DMS114 treated with DMSO at 0.1 percent for 48 hours (cell line): Measurements from ENCODE around the gene CASP8AP2.
"Not testable (repeated sequence)": the region's sequence is repeated elsewhere in the genome, so short reads cannot be mapped to it uniquely, and the experiment has no call there.

ENCODE experiments used
- DNase-seq: peaks from one replicate; lab custom pipeline; 2025; ENCODE audit not compliant: unreplicated experiment; lab: John Stamatoyannopoulos, UW

Gene CASP8AP2

GRCh38 chr6:89886378-89887120 lies 56.9 kb downstream of the CASP8AP2 start:
- no peak for DNase-seq

DNA sequence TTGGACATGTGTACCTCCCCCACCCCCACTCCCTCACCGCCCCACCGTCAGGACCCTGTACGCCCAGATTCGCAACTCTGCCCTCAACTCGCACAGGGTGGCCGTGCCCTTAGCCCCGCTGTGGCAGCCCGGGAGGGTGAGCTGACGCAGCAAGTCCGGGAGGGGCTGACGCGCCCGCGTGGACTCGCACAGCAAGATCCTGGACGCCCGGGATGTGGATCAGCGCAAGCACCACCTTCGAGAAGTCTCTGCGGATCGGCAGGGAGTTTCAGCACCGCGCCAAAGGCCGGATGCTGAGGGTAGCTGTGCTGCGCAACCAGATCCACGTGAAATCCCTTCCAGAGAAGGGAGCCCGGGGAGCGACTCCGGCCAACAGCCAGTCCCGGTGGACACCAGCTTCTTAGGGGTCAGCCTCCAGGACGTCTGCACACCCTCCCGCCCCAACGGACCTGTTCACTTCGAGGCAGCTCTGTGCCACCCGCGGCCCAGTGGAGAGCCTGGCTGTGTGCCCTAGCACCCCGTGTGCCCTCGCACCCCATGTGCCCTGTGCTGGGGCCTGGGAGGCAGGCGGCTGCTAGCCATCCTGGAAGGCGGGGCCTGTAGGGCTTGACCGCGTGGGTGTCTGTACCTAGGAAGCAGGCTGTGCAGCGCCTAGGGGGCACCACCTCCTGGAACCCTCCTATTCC lies 57.9 kb downstream of the CASP8AP2 start:
- DNase-seq, result no peak

GRCh38 chr6:89888138-89888514 lies 58.4 kb downstream of the CASP8AP2 start:
- no peak for DNase-seq

DNA sequence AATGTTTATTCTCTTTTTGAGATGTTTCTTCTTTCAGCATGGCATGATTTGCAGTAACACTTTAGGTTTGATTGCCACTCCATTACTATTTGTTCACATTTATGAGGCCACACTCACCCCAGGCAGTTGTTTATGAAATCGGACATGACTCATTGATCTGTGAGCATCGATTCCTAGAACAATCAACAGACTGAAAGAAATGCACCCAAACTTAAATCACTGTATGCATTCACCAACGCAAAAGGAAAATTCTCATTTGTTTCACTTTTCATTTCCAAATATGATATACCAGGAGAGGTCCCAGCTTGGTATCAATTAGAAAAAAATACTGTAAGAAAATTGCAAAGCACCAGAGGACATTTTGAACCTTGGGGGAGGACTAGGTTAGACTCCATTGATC lies 59.2 kb downstream of the CASP8AP2 start:
- DNase-seq, result no peak

DNA sequence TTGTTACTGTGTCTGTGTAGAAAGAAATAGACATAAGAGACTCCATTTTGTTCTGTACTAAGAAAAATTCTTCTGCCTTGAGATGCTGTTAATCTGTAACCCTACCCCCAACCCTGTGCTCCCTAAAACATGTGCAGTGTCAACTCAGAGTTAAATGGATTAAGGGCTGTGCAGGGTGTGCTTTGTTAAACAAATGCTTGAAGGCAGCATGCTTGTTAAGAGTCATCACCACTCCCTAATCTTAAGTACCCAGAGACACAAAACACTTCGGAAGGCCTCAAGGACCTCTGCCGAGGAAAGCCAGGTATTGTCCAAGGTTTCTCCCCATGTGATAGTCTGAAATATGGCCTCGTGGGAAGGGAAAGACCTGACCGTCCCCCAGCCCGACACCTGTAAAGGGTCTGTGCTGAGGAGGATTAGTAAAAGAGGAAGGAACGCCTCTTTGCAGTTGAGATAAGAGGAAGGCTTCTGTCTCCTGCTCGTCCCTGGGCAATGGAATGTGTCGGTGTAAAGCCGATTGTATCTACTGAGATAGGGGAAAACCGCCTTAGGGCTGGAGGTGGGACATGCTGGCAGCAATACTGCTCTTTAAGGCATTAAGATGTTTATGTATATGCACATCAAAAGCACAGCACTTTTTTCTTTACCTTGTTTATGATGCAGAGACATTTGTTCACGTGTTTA lies 61.3 kb downstream of the CASP8AP2 start:
- not testable (repeated sequence) for DNase-seq

DNA sequence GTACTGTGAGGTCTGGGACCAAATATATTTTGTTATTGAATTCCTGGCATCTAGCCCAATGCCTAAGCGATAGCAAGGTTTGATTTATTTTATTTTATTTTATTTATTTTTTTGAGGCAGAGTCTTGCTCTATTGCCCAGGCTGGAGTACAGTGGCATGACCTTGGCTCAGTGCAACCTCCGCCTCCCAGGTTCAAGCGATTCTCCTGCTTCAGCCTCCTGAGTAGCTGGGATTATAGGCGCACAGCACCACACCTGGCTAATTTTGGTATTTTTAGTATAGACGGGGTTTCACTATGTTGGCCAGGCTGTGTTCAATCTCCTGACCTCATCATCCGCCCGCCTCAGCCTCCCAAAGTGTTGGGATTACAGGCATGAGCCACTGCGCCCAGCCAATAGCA lies 62.9 kb downstream of the CASP8AP2 start:
- not testable (repeated sequence) for DNase-seq

DNA sequence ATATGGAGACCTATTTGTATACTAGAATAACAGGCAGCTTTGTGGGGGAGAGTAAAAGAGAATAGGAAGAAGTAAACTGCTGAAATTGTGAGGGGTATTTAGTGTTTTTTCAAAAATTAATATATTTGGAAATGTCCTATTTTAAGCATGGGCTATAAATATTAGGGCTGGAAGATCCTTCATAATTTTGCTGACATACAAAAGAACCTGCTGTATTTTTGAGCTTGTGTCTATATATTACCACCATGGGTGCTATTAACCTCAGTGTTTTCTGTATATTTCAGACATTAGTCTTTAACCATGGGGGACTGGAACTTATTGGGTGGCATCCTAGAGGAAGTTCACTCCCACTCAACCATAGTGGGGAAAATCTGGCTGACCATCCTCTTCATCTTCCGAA lies 64.5 kb downstream of the CASP8AP2 start, which contains the start of gene GJA10:
TSS of gene GJA10 (plus strand) at position 301 of the 400 bp plus-strand sequence. CDS start at position 301, 0 bp downstream.
- no peak for DNase-seq

GRCh38 chr6:89895276-89895874 lies 65.7 kb downstream of the CASP8AP2 start:
- no peak for DNase-seq

- not testable (repeated sequence) for DNase-seq
Measured at GRCh38 chr6:89910001-89910901, 80.6 kb downstream of the CASP8AP2 start.

GRCh38 chr6:89910902-89911240 lies 81.2 kb downstream of the CASP8AP2 start:
- no peak for DNase-seq

DNA sequence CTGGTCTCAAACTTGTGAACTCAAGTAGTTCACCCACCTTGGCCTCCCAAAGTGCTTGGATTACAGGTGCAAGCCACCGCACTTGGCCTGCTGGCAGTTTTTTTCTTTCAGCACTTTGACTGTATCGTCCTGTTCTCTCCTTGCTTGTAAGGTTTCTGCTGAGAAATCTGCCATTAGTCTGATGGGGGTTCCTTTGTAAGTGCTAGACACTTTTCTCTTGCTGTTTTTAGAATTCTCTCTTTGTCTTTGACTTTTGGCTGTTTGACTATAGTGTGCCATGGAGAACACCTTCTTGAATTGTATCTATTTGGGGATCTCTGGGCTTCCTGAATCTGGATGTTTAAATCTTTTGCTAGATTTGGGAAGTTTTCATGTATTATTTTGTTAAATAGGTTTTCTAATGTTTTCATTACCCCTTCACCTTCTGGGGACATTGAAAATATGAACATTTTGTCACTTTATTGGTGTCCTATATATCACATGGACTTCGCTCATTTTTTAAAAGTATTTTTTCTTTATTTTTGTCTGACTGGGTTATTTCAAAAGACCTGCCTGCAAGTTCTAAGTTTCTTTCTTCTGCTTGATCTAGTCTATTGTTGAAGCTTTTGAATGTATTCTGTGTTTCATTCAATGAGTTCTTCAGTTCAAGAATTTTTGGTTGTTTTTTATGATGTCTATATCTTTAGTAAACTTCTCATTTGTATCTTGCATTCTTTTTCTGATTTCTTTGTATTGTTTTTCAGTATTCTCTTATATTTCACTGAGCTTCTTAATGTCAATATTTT lies 86.6 kb downstream of the CASP8AP2 start:
- no peak for DNase-seq

DNA sequence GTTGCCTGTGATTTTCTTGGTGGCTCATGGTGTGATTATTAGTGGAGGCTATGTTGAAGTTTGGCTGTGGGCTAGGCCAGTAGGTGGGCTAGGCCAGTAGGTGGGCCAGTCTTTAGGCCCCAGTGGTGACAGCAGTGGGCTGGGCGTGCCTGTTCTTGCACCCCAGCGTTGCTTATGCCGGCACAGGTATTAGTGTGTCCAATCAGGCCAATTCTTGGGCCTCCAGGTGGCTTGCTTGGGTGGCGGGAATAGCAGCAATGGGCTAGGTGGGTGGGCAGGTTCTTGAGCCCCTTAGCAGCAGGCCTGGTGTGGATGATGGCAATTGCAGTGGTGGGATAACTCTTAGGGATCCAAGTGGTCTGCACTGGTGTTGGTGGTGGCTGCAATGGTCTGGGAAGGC lies 87.5 kb downstream of the CASP8AP2 start:
- no peak for DNase-seq

- DNase-seq, result no peak
Measured at GRCh38 chr6:89917801-89918366, 88.2 kb downstream of the CASP8AP2 start.
